DOHH2 (cell line): ENCODE data around the gene COG2.
"Not testable (repeated sequence)": the region's sequence is repeated elsewhere in the genome, so short reads cannot be mapped to it uniquely, and the experiment has no call there.

Source experiments
- H3F3A ChIP-seq: fragments of 200-600 bp; sonication (generic), shearing (Covaris generic); 2 replicates; pipeline ENCODE4 v1.6.0; 2016; ENCODE audit warnings: antibody characterized with exemption, mild to moderate bottlenecking; ENCODE audit not compliant: control insufficient read depth, insufficient read depth
- H3K27ac ChIP-seq: fragments of 200-600 bp; sonication (generic); 2 replicates; pipeline ENCODE4 v1.5.1; 2014; ENCODE audit warnings: low read depth, mild to moderate bottlenecking, low read length, moderate library complexity
- H3K27me3 ChIP-seq: fragments of 200-600 bp; sonication (generic); 2 replicates; pipeline ENCODE4 v1.6.1; 2014; ENCODE audit warnings: mild to moderate bottlenecking, low read length, mixed read lengths; ENCODE audit not compliant: control insufficient read depth
- H3K36me3 ChIP-seq: fragments of 200-600 bp; sonication (generic); 2 replicates; pipeline ENCODE4 v1.6.1; 2014; ENCODE audit warnings: mild to moderate bottlenecking, low read length, moderate library complexity, mixed read lengths; ENCODE audit not compliant: control insufficient read depth
- H3K4me1 ChIP-seq: fragments of 200-600 bp; sonication (generic); 2 replicates; pipeline ENCODE4 v1.6.1; 2014; ENCODE audit warnings: mild to moderate bottlenecking, low read length, mixed read lengths; ENCODE audit not compliant: control insufficient read depth
- H3K4me2 ChIP-seq: fragments of 200-600 bp; sonication (generic); 2 replicates; pipeline ENCODE4 v1.6.0; 2014; ENCODE audit warnings: mild to moderate bottlenecking, low read length, moderate library complexity
- H3K4me3 ChIP-seq: fragments of 200-600 bp; sonication (generic); 2 replicates; pipeline ENCODE4 v1.5.1; 2014; ENCODE audit warnings: mild to moderate bottlenecking, low read length, mixed read lengths
- H3K79me2 ChIP-seq: fragments of 200-600 bp; sonication (generic); 2 replicates; pipeline ENCODE4 v1.6.1; 2014; ENCODE audit warnings: mild to moderate bottlenecking, low read length, mixed read lengths; ENCODE audit not compliant: control insufficient read depth
- H3K9me2 ChIP-seq: fragments of 200-600 bp; sonication (generic); replicated peaks from 2 replicates; pipeline ENCODE4 v1.6.1; 2014; ENCODE audit warnings: mild to moderate bottlenecking, low read length, mixed read lengths; ENCODE audit not compliant: control insufficient read depth
- H3K9me3 ChIP-seq: fragments of 200-600 bp; sonication (generic); 2 replicates; pipeline ENCODE4 v1.6.1; 2014; ENCODE audit warnings: antibody characterized with exemption, low read length, mixed read lengths; ENCODE audit not compliant: control insufficient read depth, insufficient read depth
- H4K20me1 ChIP-seq: fragments of 200-600 bp; sonication (generic); 2 replicates; pipeline ENCODE4 v1.6.0; 2014; ENCODE audit warnings: low read depth, mild to moderate bottlenecking, antibody characterized with exemption, low read length, moderate library complexity; ENCODE audit not compliant: control insufficient read depth, insufficient read depth
- CTCF ChIP-seq: fragments of 200-600 bp; sonication (generic); IDR thresholded peaks from one replicate; pipeline ENCODE4 v1.5.1; 2014; ENCODE audit warnings: antibody characterized with exemption, mild to moderate bottlenecking, low read depth, low read length; ENCODE audit not compliant: poor library complexity, severe bottlenecking
- EZH2phosphoT487 ChIP-seq: fragments of 200-600 bp; sonication (generic); IDR thresholded peaks from 2 replicates; pipeline ENCODE4 v1.6.1; 2017; ENCODE audit warnings: borderline replicate concordance, mild to moderate bottlenecking, antibody characterized with exemption, low read length, moderate library complexity, mixed read lengths

Gene COG2

GRCh38 chr1:230713915-230714764 is 71.9 kb downstream of the COG2 start, which contains the start of gene AGT:
AGT (minus strand) TSS chr1:230714122; CDS start chr1:230710823, 3,299 bp downstream.
- H3K4me3 ChIP-seq, result no peak within 1 kb of the TSS
- H3K4me1 ChIP-seq, result no peaks in the 10 kb centered on the region
- H3K79me2 ChIP-seq, result no peaks in the 10 kb centered on the region
- no peaks in the 10 kb centered on the region for H4K20me1 ChIP-seq
- TF ChIP-seq EZH2phosphoT487 (no peak), CTCF (no peak)
- 0 out of 2 replicates have a peak, but pooled peaks cover 5% of the 10 kb centered on the region for H3K9me3 ChIP-seq
- H3K36me3 ChIP-seq, result no peaks in the 10 kb centered on the region
- no peaks in the 10 kb centered on the region for H3K9me2 ChIP-seq
- no peak within 1 kb of the TSS for H3K4me2 ChIP-seq
- H3K27ac ChIP-seq, result no peak within 1 kb of the TSS
- H3F3A ChIP-seq, result no peaks in the 10 kb centered on the region
- H3K27me3 ChIP-seq, result no peaks in the 10 kb centered on the region

- TF ChIP-seq CTCF, result no peak
- no peak for TF ChIP-seq EZH2phosphoT487
- H3K36me3 ChIP-seq, result no peaks in the 10 kb centered on the region
- H3F3A ChIP-seq, result no peaks in the 10 kb centered on the region
- 0 out of 2 replicates have a peak, but pooled peaks cover 5% of the 10 kb centered on the region for H3K9me3 ChIP-seq
- H3K4me3 ChIP-seq, result no peak overlapping the region
- no peaks in the 10 kb centered on the region for H3K4me1 ChIP-seq
- H4K20me1 ChIP-seq, result no peaks in the 10 kb centered on the region
- no peaks in the 10 kb centered on the region for H3K9me2 ChIP-seq
- no peaks in the 10 kb centered on the region for H3K79me2 ChIP-seq
- no peaks in the 10 kb centered on the region for H3K27me3 ChIP-seq
- H3K27ac ChIP-seq, result no peak overlapping the region
- no peak overlapping the region for H3K4me2 ChIP-seq
Measured at GRCh38 chr1:230715510-230715909, 73.2 kb downstream of the COG2 start.

- not testable (repeated sequence) for H3K4me3 ChIP-seq, H3F3A ChIP-seq, H3K4me2 ChIP-seq, H3K9me2 ChIP-seq, H3K4me1 ChIP-seq, H4K20me1 ChIP-seq, H3K9me3 ChIP-seq, H3K79me2 ChIP-seq, H3K27ac ChIP-seq, H3K36me3 ChIP-seq, H3K27me3 ChIP-seq
Measured at GRCh38 chr1:230716453-230716852, 74.2 kb downstream of the COG2 start.

- Histone ChIP-seq H3K9me3 (0 out of 2 replicates have a peak, but pooled peaks cover 5% of the 10 kb centered on the region), H3K4me1 (no peaks in the 10 kb centered on the region), H3F3A (no peaks in the 10 kb centered on the region), H3K27me3 (no peaks in the 10 kb centered on the region), H3K4me3 (no peak overlapping the region), H3K4me2 (no peak overlapping the region), H3K9me2 (no peaks in the 10 kb centered on the region), H3K36me3 (no peaks in the 10 kb centered on the region), H4K20me1 (no peaks in the 10 kb centered on the region), H3K79me2 (no peaks in the 10 kb centered on the region), H3K27ac (no peak overlapping the region)
- no peak for TF ChIP-seq CTCF
- no peak for TF ChIP-seq EZH2phosphoT487
Measured at GRCh38 chr1:230717251-230717650, 75.0 kb downstream of the COG2 start.

GRCh38 chr1:230721849-230722522 is 79.7 kb downstream of the COG2 start:
- H3F3A ChIP-seq, H3K4me2 ChIP-seq, H3K4me3 ChIP-seq, H3K9me2 ChIP-seq, H3K27me3 ChIP-seq, H3K36me3 ChIP-seq, H3K9me3 ChIP-seq, H3K4me1 ChIP-seq, H4K20me1 ChIP-seq, H3K27ac ChIP-seq, H3K79me2 ChIP-seq: not testable (repeated sequence)
